Lower lobe of right lung (tissue), 2 donors: ENCODE results near the gene PLCB3. TPM values are rescaled to one million over a fixed set of nuclear protein-coding genes. Genes with fewer than 3 reads are reported as not detected.

Source experiments
- ATAC-seq, 2 donors: fragments of 200-7000 bp; cut with Tn5 transposase; one replicate each; pipeline ENCODE4 v1.9.1; 2020 to 2022; ENCODE audit warnings: mild to moderate bottlenecking in 2 of 2, moderate library complexity in 2 of 2
- DNase-seq: peaks from one replicate; pipeline ENCODE4 v3.0.0-alpha.2; 2020
- H3K27ac ChIP-seq: fragments of 200-600 bp; one replicate; pipeline ENCODE4 v1.8.0; 2022
- H3K27me3 ChIP-seq: fragments of 200-600 bp; one replicate; pipeline ENCODE4 v1.8.0; 2022; ENCODE audit warnings: low read depth
- H3K36me3 ChIP-seq: fragments of 200-600 bp; one replicate; pipeline ENCODE4 v1.8.0; 2022; ENCODE audit warnings: mild to moderate bottlenecking
- H3K4me1 ChIP-seq: fragments of 200-600 bp; one replicate; pipeline ENCODE4 v1.8.0; 2022
- H3K4me3 ChIP-seq: fragments of 200-600 bp; one replicate; pipeline ENCODE4 v1.8.0; 2022; ENCODE audit warnings: mild to moderate bottlenecking
- H3K9me3 ChIP-seq: fragments of 200-600 bp; one replicate; pipeline ENCODE4 v1.8.0; 2022
- intact Hi-C: fragments of 100-400 bp; cut with DNase I; formaldehyde crosslinking; loops from one replicate; pipeline ENCODE4 v1.11.0; 2022
- total RNA-seq: library from RNA; stranded (reverse); fragmentation: NEBNext Ultra II Directional; extraction: Animal tissue kit (Norgen Biotek cat#: 25700); gene quantifications from one replicate; pipeline ENCODE4 v1.2.1, GENCODE V29; 2021
- TF ChIP-seq, protein P1 (sequence below): fragments of 200-600 bp; IDR thresholded peaks from one replicate; pipeline ENCODE4 v1.8.0; 2022; ENCODE audit warnings: antibody characterized with exemption, mild to moderate bottlenecking
- donor health status: DM: no; HTN: yes; CAD: no; lungs with severe emphysema.

The PLCB3 gene
- total RNA-seq, 1 donor from 2014 or later: 31.8 TPM

DNA sequence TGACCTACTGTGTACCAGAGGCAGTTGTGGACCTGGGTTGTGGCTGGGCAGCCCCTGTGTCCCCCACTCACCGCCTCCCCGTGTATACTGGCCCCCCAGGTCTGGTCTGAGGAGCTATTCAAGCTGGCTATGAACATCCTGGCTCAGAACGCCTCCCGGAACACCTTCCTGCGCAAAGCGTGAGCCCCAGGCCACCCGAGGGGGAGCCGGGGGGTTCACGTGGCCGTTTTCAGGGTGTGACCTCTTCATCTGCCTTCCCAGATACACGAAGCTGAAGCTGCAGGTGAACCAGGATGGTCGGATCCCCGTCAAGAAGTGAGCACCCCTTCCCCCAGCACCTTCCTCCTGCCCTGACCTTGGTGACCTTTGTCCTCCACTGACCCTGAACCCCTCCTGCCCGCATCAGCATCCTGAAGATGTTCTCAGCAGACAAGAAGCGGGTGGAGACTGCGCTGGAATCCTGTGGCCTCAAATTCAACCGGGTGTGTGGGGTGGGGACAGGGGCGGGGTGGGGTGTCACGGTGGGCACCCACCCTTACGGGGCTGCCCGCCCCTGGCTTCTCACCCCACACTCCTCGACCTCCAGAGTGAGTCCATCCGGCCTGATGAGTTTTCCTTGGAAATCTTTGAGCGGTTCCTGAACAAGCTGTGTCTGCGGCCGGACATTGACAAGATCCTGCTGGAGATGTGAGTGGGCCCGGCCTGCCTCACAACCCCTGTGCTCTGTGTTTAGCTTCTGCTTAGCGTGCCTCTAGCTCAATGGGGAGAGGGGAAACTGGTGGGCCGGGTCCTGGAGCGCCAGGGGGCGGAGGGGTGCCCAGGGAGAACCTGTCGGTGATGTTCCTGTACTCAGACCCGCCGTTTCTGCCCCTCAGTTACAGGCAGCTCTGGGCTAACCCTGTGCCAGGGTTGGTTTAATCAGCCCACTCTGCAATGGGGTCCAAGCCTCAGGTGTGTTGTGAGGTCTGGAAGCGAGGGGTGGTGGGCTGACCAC lies 4.1 kb downstream of the PLCB3 start:
- Histone ChIP-seq H3K4me3 (no peak overlapping the region), H3K27ac (no peak overlapping the region), H3K9me3 (no peaks in the 10 kb centered on the region), H3K36me3 (peaks cover 61% of the 10 kb centered on the region), H3K27me3 (no peaks in the 10 kb centered on the region), H3K4me1 (peaks cover 26% of the 10 kb centered on the region)
- intact Hi-C loops: no loop called here
- ATAC-seq: no peak
- TF ChIP-seq, protein P1, sequence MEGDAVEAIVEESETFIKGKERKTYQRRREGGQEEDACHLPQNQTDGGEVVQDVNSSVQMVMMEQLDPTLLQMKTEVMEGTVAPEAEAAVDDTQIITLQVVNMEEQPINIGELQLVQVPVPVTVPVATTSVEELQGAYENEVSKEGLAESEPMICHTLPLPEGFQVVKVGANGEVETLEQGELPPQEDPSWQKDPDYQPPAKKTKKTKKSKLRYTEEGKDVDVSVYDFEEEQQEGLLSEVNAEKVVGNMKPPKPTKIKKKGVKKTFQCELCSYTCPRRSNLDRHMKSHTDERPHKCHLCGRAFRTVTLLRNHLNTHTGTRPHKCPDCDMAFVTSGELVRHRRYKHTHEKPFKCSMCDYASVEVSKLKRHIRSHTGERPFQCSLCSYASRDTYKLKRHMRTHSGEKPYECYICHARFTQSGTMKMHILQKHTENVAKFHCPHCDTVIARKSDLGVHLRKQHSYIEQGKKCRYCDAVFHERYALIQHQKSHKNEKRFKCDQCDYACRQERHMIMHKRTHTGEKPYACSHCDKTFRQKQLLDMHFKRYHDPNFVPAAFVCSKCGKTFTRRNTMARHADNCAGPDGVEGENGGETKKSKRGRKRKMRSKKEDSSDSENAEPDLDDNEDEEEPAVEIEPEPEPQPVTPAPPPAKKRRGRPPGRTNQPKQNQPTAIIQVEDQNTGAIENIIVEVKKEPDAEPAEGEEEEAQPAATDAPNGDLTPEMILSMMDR: no peak
- no peak for DNase-seq

DNA sequence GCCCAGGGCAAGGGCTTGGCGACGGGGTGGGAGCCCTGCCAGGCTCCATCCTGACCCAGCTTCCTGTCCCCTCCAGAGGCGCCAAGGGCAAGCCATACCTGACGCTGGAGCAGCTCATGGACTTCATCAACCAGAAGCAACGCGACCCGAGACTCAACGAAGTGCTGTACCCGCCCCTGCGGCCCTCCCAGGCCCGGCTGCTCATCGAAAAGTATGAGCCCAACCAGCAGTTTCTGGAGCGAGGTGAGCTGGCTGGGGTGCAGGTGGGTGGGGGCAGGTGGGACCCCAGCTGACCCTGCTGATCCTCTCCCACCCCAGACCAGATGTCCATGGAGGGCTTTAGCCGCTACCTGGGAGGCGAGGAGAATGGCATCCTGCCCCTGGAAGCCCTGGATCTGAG lies 5.0 kb downstream of the PLCB3 start:
- H3K27me3 ChIP-seq: no peaks in the 10 kb centered on the region
- peaks cover 66% of the 10 kb centered on the region for H3K36me3 ChIP-seq
- ATAC-seq: no peak
- TF ChIP-seq, protein P1: no peak
- H3K4me3 ChIP-seq: no peak overlapping the region
- intact Hi-C loops: no loop called here
- no peak for DNase-seq
- peaks cover 19% of the 10 kb centered on the region for H3K4me1 ChIP-seq
- H3K27ac ChIP-seq: no peak overlapping the region
- no peaks in the 10 kb centered on the region for H3K9me3 ChIP-seq

DNA sequence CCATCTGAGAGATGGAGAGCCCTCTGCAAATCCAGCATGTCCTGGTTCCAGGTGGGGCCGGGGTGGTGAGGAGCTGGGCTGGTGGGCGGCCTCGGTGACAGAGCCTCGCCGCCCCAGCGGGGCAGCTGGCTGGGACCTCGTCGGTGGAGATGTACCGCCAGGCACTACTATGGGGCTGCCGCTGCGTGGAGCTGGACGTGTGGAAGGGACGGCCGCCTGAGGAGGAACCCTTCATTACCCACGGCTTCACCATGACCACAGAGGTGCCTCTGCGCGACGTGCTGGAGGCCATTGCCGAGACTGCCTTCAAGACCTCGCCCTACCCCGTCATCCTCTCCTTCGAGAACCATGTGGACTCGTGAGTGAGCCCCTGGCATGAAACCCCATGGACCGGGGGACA lies 7.0 kb downstream of the PLCB3 start:
- peaks cover 87% of the 10 kb centered on the region for H3K36me3 ChIP-seq
- no peak for ATAC-seq

DNA sequence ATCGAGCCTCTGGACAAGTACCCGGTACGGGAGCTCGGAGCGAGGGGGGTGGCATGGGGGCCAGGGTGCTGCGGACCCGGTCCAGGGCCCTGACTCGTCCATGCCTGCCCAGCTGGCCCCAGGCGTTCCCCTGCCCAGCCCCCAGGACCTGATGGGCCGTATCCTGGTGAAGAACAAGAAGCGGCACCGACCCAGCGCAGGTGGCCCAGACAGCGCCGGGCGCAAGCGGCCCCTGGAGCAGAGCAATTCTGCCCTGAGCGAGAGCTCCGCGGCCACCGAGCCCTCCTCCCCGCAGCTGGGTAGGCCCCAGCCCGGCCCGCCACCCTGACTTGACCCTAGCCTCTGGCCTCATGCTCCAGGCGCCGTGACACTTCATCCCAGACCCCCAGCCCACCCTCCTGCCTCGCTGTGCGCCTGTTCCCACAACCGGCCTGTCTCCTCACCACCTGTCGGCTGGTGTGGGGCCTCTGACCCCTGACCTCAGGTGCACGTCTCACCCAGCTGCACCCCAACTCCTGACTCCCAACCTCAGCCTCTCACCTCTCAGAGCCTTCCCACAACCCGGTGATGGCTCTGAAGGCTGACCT lies 7.7 kb downstream of the PLCB3 start:
- TF ChIP-seq, protein P1: no peak
- Histone ChIP-seq H3K27ac (no peak overlapping the region), H3K4me3 (no peak overlapping the region), H3K9me3 (no peaks in the 10 kb centered on the region), H3K27me3 (no peaks in the 10 kb centered on the region), H3K4me1 (no peaks in the 10 kb centered on the region), H3K36me3 (peaks cover 93% of the 10 kb centered on the region)
- intact Hi-C loops: no loop called here
- no peak for DNase-seq
- no peak for ATAC-seq

More for the DNA sequence above, 7.0 kb downstream of the PLCB3 start:
- intact Hi-C loops: no loop called here
- H3K27ac ChIP-seq: no peak overlapping the region
- no peak for DNase-seq
- H3K27me3 ChIP-seq: no peaks in the 10 kb centered on the region
- H3K4me3 ChIP-seq: no peak overlapping the region
- peaks cover 4% of the 10 kb centered on the region for H3K4me1 ChIP-seq
- H3K9me3 ChIP-seq: no peaks in the 10 kb centered on the region
- TF ChIP-seq, protein P1: no peak

DNA sequence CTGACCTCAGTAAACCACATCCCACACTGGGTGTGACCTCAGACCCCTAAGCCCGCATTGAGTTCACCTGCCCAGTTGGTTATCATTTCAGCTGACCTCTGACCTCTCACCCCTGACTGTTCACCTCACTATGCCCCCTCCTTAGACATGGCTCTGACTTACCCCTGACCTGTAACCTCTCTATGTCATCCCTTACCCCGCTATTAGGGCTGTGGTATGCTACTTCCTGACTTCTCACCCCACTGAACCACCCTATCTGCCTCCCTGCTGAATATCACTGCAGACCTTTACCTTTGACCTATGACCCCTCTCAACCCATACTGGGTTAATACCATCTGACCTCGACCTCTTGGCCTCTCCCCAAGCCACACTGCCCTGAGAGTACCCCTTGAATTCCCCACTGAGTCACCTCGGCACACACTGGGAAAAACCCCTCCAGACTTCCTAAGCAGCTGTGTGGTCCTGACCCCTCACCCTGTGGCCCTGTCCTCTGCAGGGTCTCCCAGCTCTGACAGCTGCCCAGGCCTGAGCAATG lies 8.3 kb downstream of the PLCB3 start:
- Histone ChIP-seq H3K36me3 (peaks cover 95% of the 10 kb centered on the region), H3K9me3 (no peaks in the 10 kb centered on the region), H3K4me1 (no peaks in the 10 kb centered on the region), H3K4me3 (no peak overlapping the region), H3K27me3 (no peaks in the 10 kb centered on the region), H3K27ac (no peak overlapping the region)
- intact Hi-C loops: no loop called here
- TF ChIP-seq, protein P1: no peak
- no peak for ATAC-seq
- DNase-seq: no peak
